ENCODE measurements around the gene NACA.

The NACA gene

GRCh38 chr12:56715798-56716197 lies 9.3 kb downstream of the NACA start:
- no peak overlapping the region for H2AFZ ChIP-seq (ENCODE audit: low read depth, low read length)
- peaks cover 59 to 78% of the 10 kb centered on the region in 2 experiments for H3K36me3 ChIP-seq (ENCODE audit: control insufficient read depth in 1 of 2, insufficient read depth in 2 of 2, low read depth in 1 of 2, low read length in 2 of 2)
- H4K8ac ChIP-seq (ENCODE audit: low read length) = no peak overlapping the region
- H3K4me3 ChIP-seq (ENCODE audit: insufficient read depth in 1 of 2, low read depth in 1 of 2, low read length in 2 of 2) = peak overlapping the region in 1 of 2 experiments; percentile 28
- H3K18ac ChIP-seq (ENCODE audit: low read depth in 1 of 2, low read length in 2 of 2) = no peak overlapping the region
- WGBS = 94% methylated on average over 8 of the region's 8 CpGs
- H3K27me3 ChIP-seq (ENCODE audit: control insufficient read depth in 1 of 2, insufficient read depth in 1 of 2, low read length in 2 of 2) = no peaks in the 10 kb centered on the region
- H2BK12ac ChIP-seq (ENCODE audit: low read length in 2 of 2) = no peak overlapping the region
- H3K4ac ChIP-seq (ENCODE audit: low read depth in 1 of 2, low read length in 2 of 2) = no peak overlapping the region
- no peak overlapping the region for H3K27ac ChIP-seq (ENCODE audit: low read length, poor library complexity, severe bottlenecking)
- no peak overlapping the region for H4K91ac ChIP-seq (ENCODE audit: low read length)
- no peak overlapping the region for H3K14ac ChIP-seq (ENCODE audit: low read length in 2 of 2)
- H3K4me1 ChIP-seq (ENCODE audit: control insufficient read depth, insufficient read depth, low read depth, low read length) = peaks cover 14% of the 10 kb centered on the region
- H2BK15ac ChIP-seq (ENCODE audit: low read depth, poor library complexity, severe bottlenecking) = no peak overlapping the region
- no peak overlapping the region for H3K4me2 ChIP-seq (ENCODE audit: low read length, poor library complexity, severe bottlenecking)
- H3K79me1 ChIP-seq (replicated peaks; ENCODE audit: low read length, poor library complexity, severe bottlenecking) = peaks cover 8% of the 10 kb centered on the region
- no peak overlapping the region for H2BK120ac ChIP-seq (ENCODE audit: low read depth, low read length)
- H2AK5ac ChIP-seq (ENCODE audit: low read length, severe bottlenecking) = no peak overlapping the region
- no peak overlapping the region for H3K9ac ChIP-seq (ENCODE audit: low read length)
- no peak for DNase-seq
- no peaks in the 10 kb centered on the region for H3K9me3 ChIP-seq (ENCODE audit: control insufficient read depth, low read length)
- no peak overlapping the region for H3K23ac ChIP-seq (ENCODE audit: low read length in 2 of 2)
- no peak overlapping the region for H2BK5ac ChIP-seq (ENCODE audit: low read depth, low read length, poor library complexity, severe bottlenecking)

GRCh38 chr12:56714431-56714929 lies 10.6 kb downstream of the NACA start:
- no peak overlapping the region for H3K14ac ChIP-seq (ENCODE audit: low read length in 2 of 2)
- H2BK5ac ChIP-seq (ENCODE audit: low read depth, low read length, poor library complexity, severe bottlenecking) = no peak overlapping the region
- H3K23ac ChIP-seq (ENCODE audit: low read length in 2 of 2) = no peak overlapping the region
- H3K9ac ChIP-seq (ENCODE audit: low read length) = no peak overlapping the region
- H3K9me3 ChIP-seq (ENCODE audit: control insufficient read depth, low read length) = no peaks in the 10 kb centered on the region
- H3K27me3 ChIP-seq (ENCODE audit: control insufficient read depth in 1 of 2, insufficient read depth in 1 of 2, low read length in 2 of 2) = no peaks in the 10 kb centered on the region
- no peak overlapping the region for H4K8ac ChIP-seq (ENCODE audit: low read length)
- no peak overlapping the region for H3K27ac ChIP-seq (ENCODE audit: low read length, poor library complexity, severe bottlenecking)
- no peak overlapping the region for H4K91ac ChIP-seq (ENCODE audit: low read length)
- no peak overlapping the region for H2BK12ac ChIP-seq (ENCODE audit: low read length in 2 of 2)
- DNase-seq = no peak
- no peak overlapping the region for H3K4me3 ChIP-seq (ENCODE audit: insufficient read depth in 1 of 2, low read depth in 1 of 2, low read length in 2 of 2)
- H3K4ac ChIP-seq (ENCODE audit: low read depth in 1 of 2, low read length in 2 of 2) = no peak overlapping the region
- no peak overlapping the region for H2AK5ac ChIP-seq (ENCODE audit: low read length, severe bottlenecking)
- H2BK15ac ChIP-seq (ENCODE audit: low read depth, poor library complexity, severe bottlenecking) = no peak overlapping the region
- peaks cover 8% of the 10 kb centered on the region for H3K79me1 ChIP-seq (replicated peaks; ENCODE audit: low read length, poor library complexity, severe bottlenecking)
- H2AFZ ChIP-seq (ENCODE audit: low read depth, low read length) = no peak overlapping the region
- peaks cover 14% of the 10 kb centered on the region for H3K4me1 ChIP-seq (ENCODE audit: control insufficient read depth, insufficient read depth, low read depth, low read length)
- H3K4me2 ChIP-seq (ENCODE audit: low read length, poor library complexity, severe bottlenecking) = no peak overlapping the region
- 92% methylated on average over 2 of the region's 2 CpGs for WGBS
- no peak overlapping the region for H3K18ac ChIP-seq (ENCODE audit: low read depth in 1 of 2, low read length in 2 of 2)
- no peak overlapping the region for H2BK120ac ChIP-seq (ENCODE audit: low read depth, low read length)
- H3K36me3 ChIP-seq (ENCODE audit: control insufficient read depth in 1 of 2, insufficient read depth in 2 of 2, low read depth in 1 of 2, low read length in 2 of 2) = peaks cover 50 to 65% of the 10 kb centered on the region in 2 experiments

- Histone ChIP-seq H2AK5ac (ENCODE audit: low read length, severe bottlenecking) (no peak overlapping the region), H2BK120ac (ENCODE audit: low read depth, low read length) (no peak overlapping the region), H3K27ac (ENCODE audit: low read length, poor library complexity, severe bottlenecking) (no peak overlapping the region), H3K4me2 (ENCODE audit: low read length, poor library complexity, severe bottlenecking) (no peak overlapping the region), H2BK15ac (ENCODE audit: low read depth, poor library complexity, severe bottlenecking) (no peak overlapping the region), H4K8ac (ENCODE audit: low read length) (no peak overlapping the region), H3K4me3 (ENCODE audit: insufficient read depth in 1 of 2, low read depth in 1 of 2, low read length in 2 of 2) (no peak overlapping the region), H3K9me3 (ENCODE audit: control insufficient read depth, low read length) (no peaks in the 10 kb centered on the region), H2BK12ac (ENCODE audit: low read length in 2 of 2) (no peak overlapping the region), H2AFZ (ENCODE audit: low read depth, low read length) (no peak overlapping the region), H3K4ac (ENCODE audit: low read depth in 1 of 2, low read length in 2 of 2) (no peak overlapping the region), H3K27me3 (ENCODE audit: control insufficient read depth in 1 of 2, insufficient read depth in 1 of 2, low read length in 2 of 2) (no peaks in the 10 kb centered on the region), H3K14ac (ENCODE audit: low read length in 2 of 2) (no peak overlapping the region), H3K23ac (ENCODE audit: low read length in 2 of 2) (no peak overlapping the region), H3K4me1 (ENCODE audit: control insufficient read depth, insufficient read depth, low read depth, low read length) (peaks cover 12% of the 10 kb centered on the region), H3K79me1 (replicated peaks; ENCODE audit: low read length, poor library complexity, severe bottlenecking) (peaks cover 5% of the 10 kb centered on the region), H4K91ac (ENCODE audit: low read length) (no peak overlapping the region), H3K9ac (ENCODE audit: low read length) (no peak overlapping the region), H3K18ac (ENCODE audit: low read depth in 1 of 2, low read length in 2 of 2) (no peak overlapping the region), H2BK5ac (ENCODE audit: low read depth, low read length, poor library complexity, severe bottlenecking) (no peak overlapping the region), H3K36me3 (ENCODE audit: control insufficient read depth in 1 of 2, insufficient read depth in 2 of 2, low read depth in 1 of 2, low read length in 2 of 2) (peaks cover 40 to 56% of the 10 kb centered on the region in 2 experiments)
- DNase-seq = no peak
- WGBS = 100% methylated on average over 1 of the region's 3 CpGs
Measured at GRCh38 chr12:56713345-56713744, 11.8 kb downstream of the NACA start.

- Histone ChIP-seq H2BK5ac (ENCODE audit: low read depth, low read length, poor library complexity, severe bottlenecking) (no peak overlapping the region), H3K36me3 (ENCODE audit: control insufficient read depth in 1 of 2, insufficient read depth in 2 of 2, low read depth in 1 of 2, low read length in 2 of 2) (peaks cover 15 to 40% of the 10 kb centered on the region in 2 experiments), H3K4me2 (ENCODE audit: low read length, poor library complexity, severe bottlenecking) (no peak overlapping the region), H3K9me3 (ENCODE audit: control insufficient read depth, low read length) (no peaks in the 10 kb centered on the region), H3K27ac (ENCODE audit: low read length, poor library complexity, severe bottlenecking) (no peak overlapping the region), H3K27me3 (ENCODE audit: control insufficient read depth in 1 of 2, insufficient read depth in 1 of 2, low read length in 2 of 2) (no peaks in the 10 kb centered on the region), H3K4me3 (ENCODE audit: insufficient read depth in 1 of 2, low read depth in 1 of 2, low read length in 2 of 2) (no peak overlapping the region), H2BK12ac (ENCODE audit: low read length in 2 of 2) (no peak overlapping the region), H3K4me1 (ENCODE audit: control insufficient read depth, insufficient read depth, low read depth, low read length) (no peaks in the 10 kb centered on the region), H4K91ac (ENCODE audit: low read length) (no peak overlapping the region), H3K9ac (ENCODE audit: low read length) (no peak overlapping the region), H3K23ac (ENCODE audit: low read length in 2 of 2) (no peak overlapping the region), H3K18ac (ENCODE audit: low read depth in 1 of 2, low read length in 2 of 2) (no peak overlapping the region), H3K79me1 (replicated peaks; ENCODE audit: low read length, poor library complexity, severe bottlenecking) (peaks cover 5% of the 10 kb centered on the region), H2AFZ (ENCODE audit: low read depth, low read length) (no peak overlapping the region), H4K8ac (ENCODE audit: low read length) (no peak overlapping the region), H2BK120ac (ENCODE audit: low read depth, low read length) (no peak overlapping the region), H2BK15ac (ENCODE audit: low read depth, poor library complexity, severe bottlenecking) (no peak overlapping the region), H2AK5ac (ENCODE audit: low read length, severe bottlenecking) (no peak overlapping the region), H3K14ac (ENCODE audit: low read length in 2 of 2) (no peak overlapping the region), H3K4ac (ENCODE audit: low read depth in 1 of 2, low read length in 2 of 2) (no peak overlapping the region)
- 76% methylated on average over 4 of the region's 5 CpGs for WGBS
- DNase-seq = no peak
Measured at GRCh38 chr12:56709759-56710376, 15.2 kb downstream of the NACA start.

Measured in mesenchymal stem cell (in vitro differentiated cells and primary cell).